ENCODE data around the gene SEMA5A.
"Not testable (repeated sequence)": the region's sequence is repeated elsewhere in the genome, so short reads cannot be mapped to it uniquely, and the experiment has no call there.

Gene SEMA5A

GRCh38 chr5:9361835-9362234, 184.0 kb downstream of the SEMA5A start:
- DNase-seq (ENCODE audit: low read depth, low spot score), result no peak

- DNase-seq (ENCODE audit: low read depth, low spot score), result no peak
Measured at GRCh38 chr5:9358961-9359685, 186.8 kb downstream of the SEMA5A start.

GRCh38 chr5:9356351-9356825, 189.5 kb downstream of the SEMA5A start:
- no peak for DNase-seq (ENCODE audit: low read depth, low spot score)

GRCh38 chr5:9354336-9355081, 191.4 kb downstream of the SEMA5A start:
- no peak for DNase-seq (ENCODE audit: low read depth, low spot score)

- not testable (repeated sequence) for DNase-seq (ENCODE audit: low read depth, low spot score)
Measured at GRCh38 chr5:9353048-9353447, 192.8 kb downstream of the SEMA5A start.

GRCh38 chr5:9351546-9351945, 194.3 kb downstream of the SEMA5A start:
- DNase-seq (ENCODE audit: low read depth, low spot score), result no peak

- DNase-seq (ENCODE audit: low read depth, low spot score), result no peak
Measured at GRCh38 chr5:9350301-9350797, 195.5 kb downstream of the SEMA5A start.

GRCh38 chr5:9348401-9348996, 197.4 kb downstream of the SEMA5A start:
- DNase-seq (ENCODE audit: low read depth, low spot score), result no peak

GRCh38 chr5:9347541-9348295, 198.2 kb downstream of the SEMA5A start:
- DNase-seq (ENCODE audit: low read depth, low spot score), result no peak

- DNase-seq (ENCODE audit: low read depth, low spot score), result no peak
Measured at GRCh38 chr5:9347032-9347431, 198.8 kb downstream of the SEMA5A start.

GRCh38 chr5:9344751-9345240, 201.1 kb downstream of the SEMA5A start:
- no peak for DNase-seq (ENCODE audit: low read depth, low spot score)

GRCh38 chr5:9343146-9343850, 202.6 kb downstream of the SEMA5A start:
- no peak for DNase-seq (ENCODE audit: low read depth, low spot score)

- no peak for DNase-seq (ENCODE audit: low read depth, low spot score)
Measured at GRCh38 chr5:9342161-9342787, 203.6 kb downstream of the SEMA5A start.

GRCh38 chr5:9340085-9340484, 205.8 kb downstream of the SEMA5A start:
- DNase-seq (ENCODE audit: low read depth, low spot score), result no peak

GRCh38 chr5:9339206-9339818, 206.6 kb downstream of the SEMA5A start:
- no peak for DNase-seq (ENCODE audit: low read depth, low spot score)

GRCh38 chr5:9338796-9339195, 207.1 kb downstream of the SEMA5A start:
- DNase-seq (ENCODE audit: low read depth, low spot score), result no peak

- DNase-seq (ENCODE audit: low read depth, low spot score), result peak; percentile 33
Measured at GRCh38 chr5:9337928-9338595, 207.8 kb downstream of the SEMA5A start.

GRCh38 chr5:9335754-9336495, 209.9 kb downstream of the SEMA5A start:
- DNase-seq (ENCODE audit: low read depth, low spot score), result no peak

- no peak for DNase-seq (ENCODE audit: low read depth, low spot score)
Measured at GRCh38 chr5:9335269-9335668, 210.6 kb downstream of the SEMA5A start.
